Uterus (tissue), 2 donors: ENCODE measurements around the gene SLC22A23.

Experiments
- CTCF ChIP-seq, 4 experiments: fragments of 200-600 bp in 2 of 4; fragments of 450-650 bp in 2 of 4; sonication (generic) in 2 of 4; IDR thresholded peaks; one replicate each; pipeline ENCODE4 v1.5.1; 2016 to 2019; ENCODE audit warnings: antibody characterized with exemption in 4 of 4, mild to moderate bottlenecking in 2 of 4, moderate library complexity in 1 of 4
- POLR2A ChIP-seq, 2 donors: fragments of 450-650 bp; IDR thresholded peaks; one replicate each; pipeline ENCODE4 v1.6.1; 2016; ENCODE audit warnings: antibody characterized with exemption in 2 of 2, mild to moderate bottlenecking in 1 of 2, moderate library complexity in 1 of 2

- no peak for TF ChIP-seq CTCF (IDR thresholded peaks at IDR 0.05)
- no peak for TF ChIP-seq POLR2A (IDR thresholded peaks at IDR 0.05)
Measured at GRCh38 chr6:3389390-3390167, 67.3 kb downstream of the SLC22A23 start.
